ENCODE data around the gene DHRS2.
"Not testable (repeated sequence)": the region's sequence is repeated elsewhere in the genome, so short reads cannot be mapped to it uniquely, and the experiment has no call there.

Gene DHRS2, protein sequence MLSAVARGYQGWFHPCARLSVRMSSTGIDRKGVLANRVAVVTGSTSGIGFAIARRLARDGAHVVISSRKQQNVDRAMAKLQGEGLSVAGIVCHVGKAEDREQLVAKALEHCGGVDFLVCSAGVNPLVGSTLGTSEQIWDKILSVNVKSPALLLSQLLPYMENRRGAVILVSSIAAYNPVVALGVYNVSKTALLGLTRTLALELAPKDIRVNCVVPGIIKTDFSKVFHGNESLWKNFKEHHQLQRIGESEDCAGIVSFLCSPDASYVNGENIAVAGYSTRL

DNA sequence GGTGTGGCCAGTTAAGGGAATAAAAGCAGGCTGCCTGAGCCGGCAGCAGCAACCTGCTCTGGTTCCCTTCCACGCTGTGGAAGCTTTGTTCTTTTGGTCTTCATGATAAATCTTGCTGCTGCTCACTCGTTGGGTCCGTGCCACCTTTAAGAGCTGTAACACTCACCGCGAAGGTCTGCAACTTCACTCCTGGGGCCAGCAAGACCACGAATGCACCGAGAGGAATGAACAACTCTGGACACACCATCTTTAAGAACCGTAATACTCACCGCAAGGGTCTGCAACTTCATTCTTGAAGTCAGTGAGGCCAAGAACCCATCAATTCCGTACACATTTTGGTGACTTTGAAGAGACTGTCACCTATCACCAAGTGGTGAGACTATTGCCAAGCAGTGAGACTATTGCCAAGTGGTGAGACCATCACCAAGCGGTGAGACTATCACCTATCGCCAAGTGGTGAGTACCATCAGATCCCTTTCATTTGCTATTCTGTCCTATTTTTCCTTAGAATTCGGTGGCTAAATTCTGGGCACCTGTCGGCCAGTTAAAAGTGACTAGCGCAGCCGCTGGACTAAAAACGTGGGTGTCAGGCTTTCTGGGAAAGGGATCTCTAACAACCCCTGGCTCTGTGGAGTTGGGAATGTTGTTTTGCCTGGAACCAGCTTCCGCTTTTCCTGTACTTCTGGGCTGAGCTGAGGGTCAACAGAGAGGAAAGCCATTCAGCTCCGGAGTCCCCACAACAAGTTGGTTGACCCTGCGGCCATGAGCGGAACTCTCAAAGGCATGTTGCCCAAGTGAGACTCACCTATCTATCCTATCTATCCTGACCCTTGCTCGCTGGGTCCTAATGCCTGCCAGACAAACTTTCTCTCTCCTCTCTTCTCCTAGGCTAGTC lies at the start of gene DHRS2:
DHRS2 (plus strand) TSS at position 48 of the 895 bp plus-strand sequence. CDS start 2,501 bp downstream, outside the sequence.
- Mint-ChIP-seq H3K4me3 (no peak within 1 kb of the TSS), H3K27me3 (ENCODE audit: low read depth) (peaks cover 4% of the 10 kb centered on the region), H3K36me3 (ENCODE audit: low read depth) (no peaks in the 10 kb centered on the region), H3K9me3 (peaks cover 4% of the 10 kb centered on the region), H3K27ac (peak within 1 kb of the TSS in 2 of 3 experiments; percentile 71 to 78), H3K4me1 (peaks cover 28% of the 10 kb centered on the region)
- no peak for TF ChIP-seq CTCF (IDR thresholded peaks at IDR 0.05; ENCODE audit: unreplicated experiment in 3 of 3)

GRCh38 chr14:23588884-23589598 lies 47.1 kb upstream of the DHRS2 start:
- peaks cover 15% of the 10 kb centered on the region for H3K9me3 Mint-ChIP-seq
- no peaks in the 10 kb centered on the region for H3K36me3 Mint-ChIP-seq (ENCODE audit: low read depth)
- H3K27me3 Mint-ChIP-seq (ENCODE audit: low read depth), result peaks cover 16% of the 10 kb centered on the region
- H3K27ac Mint-ChIP-seq, result peak overlapping the region; percentile 26 to 85 (median 75)
- H3K4me3 Mint-ChIP-seq, result no peak overlapping the region
- TF ChIP-seq CTCF (IDR thresholded peaks at IDR 0.05; ENCODE audit: unreplicated experiment in 3 of 3), result peak; percentile 85 to 87 (median 86)
- peaks cover 11% of the 10 kb centered on the region for H3K4me1 Mint-ChIP-seq

DNA sequence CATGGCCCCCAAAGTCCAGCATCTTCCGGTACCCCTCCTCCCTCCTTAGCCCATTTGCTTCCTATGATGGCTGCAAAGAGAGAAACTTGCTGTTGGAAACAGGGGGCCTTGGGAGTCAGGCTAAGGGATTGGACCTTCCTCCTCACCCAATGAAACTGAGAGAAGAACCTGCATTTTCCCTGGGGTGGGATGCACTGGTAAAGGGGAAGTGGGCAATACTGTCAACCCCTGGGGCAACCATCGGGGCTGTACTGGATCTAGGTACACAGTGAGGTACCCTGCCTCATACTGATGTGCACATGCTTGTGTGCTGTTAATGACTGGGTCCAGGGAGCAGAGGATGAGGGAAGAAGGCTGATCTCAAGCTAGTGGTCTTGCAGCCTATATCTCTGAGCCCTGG lies 46.6 kb upstream of the DHRS2 start:
- Mint-ChIP-seq H3K9me3 (peaks cover 15% of the 10 kb centered on the region), H3K27me3 (ENCODE audit: low read depth) (peaks cover 21% of the 10 kb centered on the region), H3K27ac (peak overlapping the region in 1 of 3 experiments; percentile 85), H3K36me3 (ENCODE audit: low read depth) (no peaks in the 10 kb centered on the region), H3K4me3 (no peak overlapping the region), H3K4me1 (peaks cover 11% of the 10 kb centered on the region)
- TF ChIP-seq CTCF (IDR thresholded peaks at IDR 0.05; ENCODE audit: unreplicated experiment in 3 of 3), result no peak

- peaks cover 21% of the 10 kb centered on the region for H3K27me3 Mint-ChIP-seq (ENCODE audit: low read depth)
- no peak for TF ChIP-seq CTCF (IDR thresholded peaks at IDR 0.05; ENCODE audit: unreplicated experiment in 3 of 3)
- peaks cover 15% of the 10 kb centered on the region for H3K9me3 Mint-ChIP-seq
- peaks cover 11% of the 10 kb centered on the region for H3K4me1 Mint-ChIP-seq
- no peak overlapping the region for H3K4me3 Mint-ChIP-seq
- H3K36me3 Mint-ChIP-seq (ENCODE audit: low read depth), result no peaks in the 10 kb centered on the region
- H3K27ac Mint-ChIP-seq, result peak overlapping the region in 1 of 3 experiments; percentile 24
Measured at GRCh38 chr14:23590198-23590597, 46.0 kb upstream of the DHRS2 start.

DNA sequence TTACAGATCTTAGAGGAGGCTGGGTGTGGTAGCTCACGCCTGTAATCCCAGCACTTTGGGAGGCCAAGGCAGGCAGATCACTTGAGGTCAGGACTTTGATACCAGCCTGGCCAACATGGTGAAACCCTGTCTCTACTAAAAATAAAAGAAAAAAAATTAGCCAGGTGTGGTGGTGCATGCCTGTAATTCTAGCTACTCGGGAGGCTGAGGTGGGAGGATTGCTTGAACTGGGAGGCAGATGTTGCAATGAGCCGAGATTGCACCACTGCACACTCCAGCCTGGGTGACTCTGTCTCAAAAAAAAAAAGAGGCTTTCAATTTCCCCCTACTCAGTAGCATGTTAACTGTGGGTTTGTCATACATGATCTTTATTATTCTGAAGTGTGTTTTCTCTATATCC lies 42.0 kb upstream of the DHRS2 start:
- H3K9me3 Mint-ChIP-seq; H3K36me3 Mint-ChIP-seq (ENCODE audit: low read depth); H3K27ac Mint-ChIP-seq; H3K4me1 Mint-ChIP-seq; H3K27me3 Mint-ChIP-seq (ENCODE audit: low read depth); H3K4me3 Mint-ChIP-seq: not testable (repeated sequence)

GRCh38 chr14:23600322-23600707 lies 35.8 kb upstream of the DHRS2 start:
- Mint-ChIP-seq H3K36me3 (ENCODE audit: low read depth) (no peaks in the 10 kb centered on the region), H3K4me1 (no peaks in the 10 kb centered on the region), H3K4me3 (no peak overlapping the region), H3K27ac (no peak overlapping the region), H3K27me3 (ENCODE audit: low read depth) (peaks cover 3% of the 10 kb centered on the region), H3K9me3 (peaks cover 3% of the 10 kb centered on the region)
- no peak for TF ChIP-seq CTCF (IDR thresholded peaks at IDR 0.05; ENCODE audit: unreplicated experiment in 3 of 3)

Data from nephron (organoid).